ENCODE results near the gene BHLHA15.

DNA sequence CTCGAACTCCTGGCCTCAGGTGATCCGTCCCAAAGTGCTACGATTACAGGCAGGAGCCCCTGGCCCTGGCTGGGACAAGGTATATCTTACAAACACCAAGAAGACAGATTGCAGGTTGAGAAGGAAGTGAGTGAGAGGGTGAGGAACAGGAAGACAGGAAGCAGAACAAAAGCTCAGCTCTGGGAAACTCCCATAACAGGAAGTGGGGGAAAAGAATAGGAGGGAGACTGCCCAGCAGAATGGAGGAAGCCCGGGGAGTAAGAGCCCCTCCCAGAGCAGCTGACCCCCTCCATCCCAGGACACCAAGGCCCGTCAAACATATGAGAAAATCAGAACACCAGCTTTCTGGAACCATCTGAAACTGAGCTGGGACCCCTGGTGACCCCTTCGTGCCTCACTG lies 37.9 kb downstream of the BHLHA15 start:
- TF ChIP-seq POLR2AphosphoS5 (IDR thresholded peaks at IDR 0.05; ENCODE audit: low read depth, low read length) (peak; percentile 37; the same call in 1 of the 2 replicates), TAF1 (IDR thresholded peaks at IDR 0.05; ENCODE audit: borderline replicate concordance, insufficient read depth, low read length) (no peak), FOXP2 (optimal IDR thresholded peaks at IDR 0.05; ENCODE audit: borderline replicate concordance, extremely low read depth, extremely low read length, insufficient read depth) (no peak), SIN3A (IDR thresholded peaks at IDR 0.05; ENCODE audit: borderline replicate concordance, insufficient read depth, low read length) (no peak)
- TF ChIP-seq, protein P1, sequence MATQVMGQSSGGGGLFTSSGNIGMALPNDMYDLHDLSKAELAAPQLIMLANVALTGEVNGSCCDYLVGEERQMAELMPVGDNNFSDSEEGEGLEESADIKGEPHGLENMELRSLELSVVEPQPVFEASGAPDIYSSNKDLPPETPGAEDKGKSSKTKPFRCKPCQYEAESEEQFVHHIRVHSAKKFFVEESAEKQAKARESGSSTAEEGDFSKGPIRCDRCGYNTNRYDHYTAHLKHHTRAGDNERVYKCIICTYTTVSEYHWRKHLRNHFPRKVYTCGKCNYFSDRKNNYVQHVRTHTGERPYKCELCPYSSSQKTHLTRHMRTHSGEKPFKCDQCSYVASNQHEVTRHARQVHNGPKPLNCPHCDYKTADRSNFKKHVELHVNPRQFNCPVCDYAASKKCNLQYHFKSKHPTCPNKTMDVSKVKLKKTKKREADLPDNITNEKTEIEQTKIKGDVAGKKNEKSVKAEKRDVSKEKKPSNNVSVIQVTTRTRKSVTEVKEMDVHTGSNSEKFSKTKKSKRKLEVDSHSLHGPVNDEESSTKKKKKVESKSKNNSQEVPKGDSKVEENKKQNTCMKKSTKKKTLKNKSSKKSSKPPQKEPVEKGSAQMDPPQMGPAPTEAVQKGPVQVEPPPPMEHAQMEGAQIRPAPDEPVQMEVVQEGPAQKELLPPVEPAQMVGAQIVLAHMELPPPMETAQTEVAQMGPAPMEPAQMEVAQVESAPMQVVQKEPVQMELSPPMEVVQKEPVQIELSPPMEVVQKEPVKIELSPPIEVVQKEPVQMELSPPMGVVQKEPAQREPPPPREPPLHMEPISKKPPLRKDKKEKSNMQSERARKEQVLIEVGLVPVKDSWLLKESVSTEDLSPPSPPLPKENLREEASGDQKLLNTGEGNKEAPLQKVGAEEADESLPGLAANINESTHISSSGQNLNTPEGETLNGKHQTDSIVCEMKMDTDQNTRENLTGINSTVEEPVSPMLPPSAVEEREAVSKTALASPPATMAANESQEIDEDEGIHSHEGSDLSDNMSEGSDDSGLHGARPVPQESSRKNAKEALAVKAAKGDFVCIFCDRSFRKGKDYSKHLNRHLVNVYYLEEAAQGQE (IDR thresholded peaks at IDR 0.05; ENCODE audit: insufficient read depth in 1 of 2, low read depth in 2 of 2, low read length in 2 of 2): no peak
